Stimulated activated CD4-positive, alpha-beta T cell treated with anti-CD3 and anti-CD28 coated beads, Interleukin-4, amount 100 ng/mL, for 48 hours (primary cell): Measurements from ENCODE around the gene TXNDC9.
"Not testable (repeated sequence)": the region's sequence is repeated elsewhere in the genome, so short reads cannot be mapped to it uniquely, and the experiment has no call there.

ENCODE experiments used
- DNase-seq, 2 donors: peaks; one replicate each; pipeline ENCODE4 v3.0.0-alpha.2; 2020; ENCODE audit warnings: low read depth in 2 of 2

TXNDC9 gene

DNA sequence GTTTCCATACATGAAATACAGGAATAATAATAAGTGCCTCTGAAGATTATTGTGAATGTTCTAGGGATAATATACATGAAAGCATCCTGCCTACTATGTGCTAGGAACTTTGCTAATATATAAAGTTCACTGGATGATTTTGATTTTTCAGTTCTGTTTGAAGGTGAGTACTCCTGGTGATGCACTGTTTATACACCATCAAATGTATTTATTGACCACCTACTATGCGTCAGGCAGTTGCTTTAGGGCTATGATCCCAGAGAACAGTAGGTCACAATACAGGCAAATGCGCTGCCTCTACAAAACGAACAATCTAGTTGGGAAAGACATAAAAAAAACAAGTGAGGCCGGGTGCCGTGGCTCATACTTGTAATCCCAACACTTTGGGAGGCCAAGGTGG lies 10.7 kb downstream of the TXNDC9 start:
- DNase-seq, result no peak

DNA sequence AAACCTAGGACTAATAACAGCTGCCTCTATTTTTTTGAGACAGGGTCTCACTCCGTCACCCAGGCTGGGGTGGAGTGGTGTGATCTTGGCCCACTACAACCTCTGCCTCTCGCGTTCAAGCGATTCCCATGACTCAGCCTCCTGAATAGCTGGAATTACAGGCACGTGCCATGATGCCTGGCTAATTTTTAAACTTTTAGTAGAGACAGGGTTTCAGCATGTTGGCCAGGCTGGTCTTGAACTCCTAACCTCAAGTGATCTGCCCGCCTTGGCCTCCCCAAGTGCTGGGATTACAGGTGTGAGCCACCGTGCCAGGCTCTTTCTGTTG lies 18.3 kb downstream of the TXNDC9 start:
- not testable (repeated sequence) for DNase-seq

DNA sequence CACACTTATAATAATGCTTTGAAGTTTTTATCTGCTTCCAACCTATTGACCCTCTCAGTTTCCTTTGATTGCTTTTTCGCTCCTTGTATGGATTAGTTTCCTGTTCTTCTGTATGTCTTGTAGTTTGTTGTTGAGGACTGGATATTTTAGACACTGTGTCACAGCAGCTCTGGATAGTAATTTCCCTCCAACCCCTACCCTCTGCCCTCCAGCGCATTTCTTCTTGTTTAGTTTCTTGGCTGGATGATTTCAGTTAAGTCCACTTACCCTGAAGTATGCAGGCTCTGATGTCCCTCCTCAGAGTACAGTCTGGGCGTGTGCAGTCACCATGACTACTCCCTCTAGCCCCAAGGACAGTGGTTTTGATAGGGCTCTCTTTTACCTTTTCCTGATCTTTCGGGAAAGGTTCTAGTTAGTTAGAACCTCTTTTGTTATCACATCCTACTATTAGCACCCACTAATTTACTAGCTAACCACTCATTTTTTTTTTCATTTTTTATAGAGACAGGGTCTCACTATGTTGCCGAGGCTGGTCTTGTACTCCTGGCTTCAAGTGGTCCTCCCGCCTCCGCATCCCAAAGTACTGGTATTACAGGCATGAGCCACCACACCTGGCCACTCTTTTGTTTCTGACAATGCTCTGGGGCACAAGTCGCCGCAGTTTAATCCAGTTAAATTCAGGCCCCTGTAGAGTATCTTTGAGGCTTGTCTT lies 18.8 kb downstream of the TXNDC9 start:
- no peak for DNase-seq

DNA sequence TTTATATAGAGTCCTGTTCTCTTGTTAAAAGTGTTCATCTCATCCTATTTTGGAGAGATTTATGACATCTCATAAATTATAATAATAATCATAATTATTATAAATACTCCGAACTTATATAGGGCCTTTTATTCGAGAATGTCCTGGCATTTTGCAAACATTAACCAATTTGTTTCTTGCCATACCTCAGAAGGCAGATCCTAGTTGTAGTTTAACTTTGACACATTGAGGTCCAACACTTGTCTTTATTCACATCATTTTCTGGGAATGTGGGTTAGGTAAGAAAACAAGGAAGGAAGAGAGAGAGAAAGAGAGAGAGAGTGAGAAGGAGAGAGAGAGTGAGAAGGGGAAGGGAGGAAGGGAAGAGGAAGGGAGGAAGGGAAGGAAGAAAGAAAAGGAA lies 35.0 kb downstream of the TXNDC9 start, which contains the start of gene LYG1:
Gene LYG1, minus strand, starts transcription at position 101 of the 400 bp plus-strand sequence. CDS start 5,527 bp downstream, outside the sequence.
- DNase-seq, result not testable (repeated sequence)

DNA sequence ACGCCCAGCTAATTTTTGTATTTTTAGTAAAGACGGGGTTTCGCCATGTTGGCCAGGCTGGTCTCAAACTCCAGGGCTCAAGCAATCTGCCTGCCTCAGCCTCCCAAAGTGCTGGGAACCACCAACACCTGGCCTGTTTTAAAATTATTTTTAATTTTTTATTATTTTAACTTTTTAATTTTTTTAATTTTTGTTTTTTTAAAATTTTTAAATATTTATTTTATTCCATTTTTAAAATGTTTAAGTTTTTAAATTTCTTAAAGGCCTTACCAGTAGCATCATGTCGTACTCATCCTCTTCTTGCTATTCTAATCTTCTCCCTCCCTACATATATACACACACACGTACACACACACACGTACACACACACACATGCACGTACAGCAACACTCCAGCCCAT lies 36.6 kb downstream of the TXNDC9 start:
- DNase-seq, result no peak

DNA sequence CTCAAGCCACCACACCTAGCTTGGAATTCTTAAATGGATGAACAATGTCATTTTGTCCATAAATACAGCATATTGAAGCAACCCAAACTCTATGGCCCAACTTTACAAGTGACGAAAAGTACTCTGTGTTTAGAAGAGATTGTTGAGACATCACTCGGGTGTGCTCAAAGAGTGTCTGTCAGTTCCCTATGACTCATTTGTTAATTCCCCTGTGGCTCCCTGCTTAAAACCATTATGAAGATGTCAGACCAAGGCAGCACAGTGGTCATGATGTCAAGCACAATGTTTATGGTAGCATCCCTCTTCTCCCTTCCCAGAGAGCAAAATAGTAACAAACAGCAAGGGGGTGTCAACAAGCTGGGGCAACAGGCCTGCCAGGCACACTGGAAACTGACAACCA lies 38.1 kb downstream of the TXNDC9 start:
- DNase-seq, result no peak

DNA sequence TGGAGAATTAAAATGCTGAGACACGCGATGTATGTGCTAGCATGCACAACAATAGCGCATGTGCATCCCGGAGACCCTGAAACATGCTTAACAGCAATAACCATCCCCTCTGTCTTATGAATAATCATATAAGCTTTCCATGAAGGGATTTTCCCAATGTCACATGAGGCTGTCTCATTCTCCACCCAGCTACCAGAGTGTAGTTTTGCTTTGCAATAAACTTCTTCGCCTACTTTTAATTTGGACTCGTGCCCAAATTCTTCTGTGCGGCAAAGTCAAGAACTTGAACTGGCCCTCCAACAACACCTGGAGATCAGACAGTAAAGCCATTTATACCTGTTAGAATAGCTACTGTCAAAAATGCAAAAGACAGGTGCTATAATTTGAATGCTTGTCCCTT lies 50.6 kb downstream of the TXNDC9 start:
- no peak for DNase-seq

DNA sequence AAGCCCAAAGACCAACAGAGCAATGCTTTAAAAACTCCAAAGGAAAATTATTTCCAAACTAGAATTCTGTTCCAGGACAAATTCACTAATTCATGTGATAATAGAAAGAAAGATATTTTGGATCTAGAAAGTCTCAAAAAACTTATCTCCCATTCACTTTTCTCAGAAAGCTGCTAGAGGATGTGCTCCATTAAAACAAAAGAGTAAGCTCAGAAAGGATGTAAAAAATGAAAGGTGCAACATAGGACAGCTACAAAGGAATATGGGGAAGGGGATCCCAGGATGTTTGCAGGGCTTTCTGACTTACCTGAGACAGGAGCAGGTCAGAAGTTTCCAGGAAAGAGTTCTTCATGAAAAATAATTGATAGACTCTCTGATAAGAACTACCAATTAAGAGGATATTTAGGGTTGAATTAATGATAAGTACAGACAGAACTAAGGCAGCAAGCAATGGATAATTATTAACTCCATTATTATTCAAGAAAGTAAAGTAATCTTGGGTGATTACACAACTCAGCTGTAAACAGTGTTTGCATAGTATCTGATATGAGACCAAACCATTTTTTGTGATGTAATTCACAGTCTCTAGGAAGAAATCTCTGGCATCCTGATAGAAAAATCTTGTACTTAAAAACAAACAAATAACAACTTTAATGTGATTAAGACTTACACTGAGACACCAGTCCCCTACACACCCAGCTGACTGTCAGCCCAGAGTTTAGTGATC lies 56.0 kb downstream of the TXNDC9 start:
- no peak for DNase-seq

DNA sequence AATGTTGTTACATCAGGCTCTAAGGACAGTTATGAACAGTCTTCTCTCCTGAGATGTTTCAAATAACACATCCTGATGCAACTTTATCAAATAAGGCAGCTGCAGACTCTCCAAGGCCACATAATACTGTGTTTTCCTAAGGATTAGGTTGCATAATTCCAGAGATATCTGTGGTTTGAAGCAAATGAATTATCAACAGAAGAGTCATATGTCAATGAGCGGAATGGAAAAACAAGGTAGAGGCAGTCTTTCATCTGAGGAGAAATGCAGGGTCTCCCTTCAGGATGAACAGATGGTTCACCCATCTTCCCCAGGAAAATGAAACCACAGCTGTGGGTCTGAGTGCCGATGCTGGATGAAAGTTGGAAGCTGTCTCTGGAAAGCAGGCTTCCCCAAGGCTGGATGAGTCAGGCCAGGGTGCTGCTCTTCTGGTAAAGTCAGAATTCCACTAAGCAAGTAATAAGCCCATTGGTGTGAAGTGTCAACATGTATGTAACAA lies 57.3 kb downstream of the TXNDC9 start:
- no peak for DNase-seq

DNA sequence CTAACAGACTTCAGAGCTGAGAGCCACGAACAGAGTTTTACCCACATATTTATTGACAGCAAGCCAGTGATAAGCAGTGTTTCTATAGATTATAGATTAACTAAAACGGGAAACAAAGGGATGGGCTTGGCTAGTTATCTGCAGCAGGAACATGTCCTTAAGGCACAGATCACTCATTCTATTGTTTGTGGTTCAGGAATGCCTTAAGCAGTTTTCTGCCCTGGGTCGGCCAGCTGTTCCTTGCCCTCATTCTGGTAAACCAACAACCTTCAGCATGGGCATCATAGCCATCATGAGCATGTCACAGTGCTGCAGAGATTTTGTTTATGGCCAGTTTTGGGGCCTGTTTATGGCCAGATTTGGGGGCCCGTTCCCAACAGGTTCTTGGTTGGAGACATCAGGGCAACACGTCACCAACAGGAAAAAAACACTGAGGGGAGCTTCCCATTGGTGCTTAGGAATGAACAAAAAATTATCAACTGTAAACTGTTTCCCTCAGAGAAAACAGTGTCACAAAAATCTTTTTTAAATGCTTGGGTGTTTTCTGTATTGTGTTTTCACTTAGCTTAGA lies 57.9 kb downstream of the TXNDC9 start:
- not testable (repeated sequence) for DNase-seq

DNA sequence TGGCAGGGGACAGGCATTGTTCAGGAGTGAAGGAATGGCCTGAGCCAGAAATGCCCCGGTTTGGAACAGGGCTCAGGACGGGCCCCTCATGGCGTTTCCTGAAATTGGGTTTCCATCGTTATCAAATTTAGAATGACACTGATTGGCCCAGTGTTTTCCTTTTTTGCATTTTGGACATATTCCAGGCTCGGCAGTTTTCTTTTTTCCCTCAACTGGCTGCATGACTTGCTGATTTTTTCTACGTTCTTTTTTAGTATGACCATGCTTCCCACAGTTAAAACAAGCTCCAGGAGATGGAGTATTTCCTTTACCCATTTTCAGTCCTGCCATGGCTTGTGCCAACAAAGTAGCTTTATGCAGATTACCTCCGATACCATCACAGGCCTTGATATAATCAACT lies 60.3 kb downstream of the TXNDC9 start:
- DNase-seq, result no peak
